SKM-1 treated with dmso at 0.1 percent for 144 hours (cell line): ENCODE measurements around the gene CD274.
"Not testable (repeated sequence)": the region's sequence is repeated elsewhere in the genome, so short reads cannot be mapped to it uniquely, and the experiment has no call there.

Experiments
- DNase-seq: peaks from one replicate; lab custom pipeline; 2025; ENCODE audit not compliant: unreplicated experiment; lab: John Stamatoyannopoulos, UW

The CD274 gene

GRCh38 chr9:5460157-5460556 is 9.8 kb downstream of the CD274 start:
- no peak for DNase-seq

- DNase-seq: not testable (repeated sequence)
These were observed 14.5 kb downstream of the CD274 start for GRCh38 chr9:5464831-5465330.

- DNase-seq: no peak
These were observed 15.7 kb downstream of the CD274 start for GRCh38 chr9:5466005-5466404.

DNA sequence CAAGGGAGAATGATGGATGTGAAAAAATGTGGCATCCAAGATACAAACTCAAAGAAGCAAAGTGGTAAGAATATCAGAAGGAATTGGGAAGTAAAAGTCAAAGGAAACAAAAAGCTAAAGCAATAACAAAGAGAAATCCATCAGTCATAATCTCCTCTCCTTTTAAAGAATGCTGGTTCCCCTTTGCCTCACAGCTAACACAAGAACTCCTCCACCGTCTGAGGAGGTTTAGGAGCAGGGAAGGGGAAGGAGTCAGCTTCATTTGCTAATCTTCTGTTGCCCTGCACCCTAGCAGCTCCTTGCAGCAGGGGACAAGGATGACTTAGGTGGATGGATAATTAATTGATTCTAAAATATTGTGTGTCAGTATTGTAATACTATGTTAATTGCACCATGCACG is 16.4 kb downstream of the CD274 start:
- no peak for DNase-seq

GRCh38 chr9:5468850-5469249 is 18.5 kb downstream of the CD274 start:
- no peak for DNase-seq

- no peak for DNase-seq
These were observed 19.8 kb downstream of the CD274 start for GRCh38 chr9:5470122-5470521.

DNA sequence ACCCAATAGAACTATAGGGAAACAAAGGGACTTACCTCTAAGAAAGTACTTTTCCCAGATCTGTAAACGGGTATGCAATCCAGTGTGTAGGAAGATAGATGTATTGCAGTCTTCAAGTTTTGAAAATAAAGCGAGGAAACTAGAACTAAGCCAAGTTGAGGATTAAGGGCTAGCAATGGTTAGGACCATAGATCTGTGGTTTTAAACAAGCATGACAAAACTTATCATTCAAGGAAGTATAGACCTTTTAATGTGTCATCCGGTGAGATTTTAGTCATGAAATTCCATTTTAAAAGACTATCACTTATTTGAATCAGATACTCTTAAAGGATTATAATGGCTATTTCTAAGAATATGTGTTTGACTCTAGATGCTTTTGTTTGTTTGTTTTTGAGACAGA is 20.5 kb downstream of the CD274 start:
- DNase-seq: no peak

DNA sequence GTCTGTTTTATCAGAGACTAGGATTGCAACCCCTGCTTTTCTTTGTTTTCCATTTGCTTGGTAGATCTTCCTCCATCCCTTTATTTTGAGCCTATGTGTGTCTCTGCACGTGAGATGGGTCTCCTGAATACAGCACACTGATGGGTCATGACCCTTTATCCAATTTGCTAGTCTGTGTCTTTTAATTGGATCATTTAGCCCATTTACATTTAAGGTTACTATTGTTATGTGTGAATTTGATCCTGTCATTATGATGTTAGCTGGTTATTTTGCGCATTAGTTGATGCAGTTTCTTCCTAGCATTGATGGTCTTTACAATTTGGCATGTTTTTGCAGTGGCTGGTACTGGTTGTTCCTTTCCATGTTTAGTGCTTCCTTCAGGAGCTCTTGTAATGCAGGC is 25.3 kb downstream of the CD274 start:
- DNase-seq: not testable (repeated sequence)

- DNase-seq: no peak
These were observed 27.9 kb downstream of the CD274 start for GRCh38 chr9:5478206-5478605.

- no peak for DNase-seq
These were observed 29.8 kb downstream of the CD274 start for GRCh38 chr9:5479994-5480694.

DNA sequence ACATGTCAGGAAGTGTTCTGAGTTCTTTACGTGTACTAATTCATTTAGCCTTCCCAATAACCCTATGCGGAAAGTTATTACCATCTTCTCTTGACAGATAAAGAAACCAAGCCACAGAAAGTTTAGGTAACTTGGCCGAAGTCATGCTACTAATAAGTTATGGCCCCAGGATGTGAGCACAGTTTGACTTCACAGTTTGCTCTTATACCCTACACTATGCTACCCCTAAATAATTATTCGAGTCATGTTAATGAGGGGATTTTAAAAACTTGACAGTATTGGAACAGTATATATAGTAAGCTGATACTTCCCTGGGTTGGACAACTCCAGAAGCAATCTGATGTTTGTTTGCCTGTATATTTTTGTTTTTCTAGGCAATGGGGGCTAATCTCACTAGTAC is 30.6 kb downstream of the CD274 start:
- no peak for DNase-seq

DNA sequence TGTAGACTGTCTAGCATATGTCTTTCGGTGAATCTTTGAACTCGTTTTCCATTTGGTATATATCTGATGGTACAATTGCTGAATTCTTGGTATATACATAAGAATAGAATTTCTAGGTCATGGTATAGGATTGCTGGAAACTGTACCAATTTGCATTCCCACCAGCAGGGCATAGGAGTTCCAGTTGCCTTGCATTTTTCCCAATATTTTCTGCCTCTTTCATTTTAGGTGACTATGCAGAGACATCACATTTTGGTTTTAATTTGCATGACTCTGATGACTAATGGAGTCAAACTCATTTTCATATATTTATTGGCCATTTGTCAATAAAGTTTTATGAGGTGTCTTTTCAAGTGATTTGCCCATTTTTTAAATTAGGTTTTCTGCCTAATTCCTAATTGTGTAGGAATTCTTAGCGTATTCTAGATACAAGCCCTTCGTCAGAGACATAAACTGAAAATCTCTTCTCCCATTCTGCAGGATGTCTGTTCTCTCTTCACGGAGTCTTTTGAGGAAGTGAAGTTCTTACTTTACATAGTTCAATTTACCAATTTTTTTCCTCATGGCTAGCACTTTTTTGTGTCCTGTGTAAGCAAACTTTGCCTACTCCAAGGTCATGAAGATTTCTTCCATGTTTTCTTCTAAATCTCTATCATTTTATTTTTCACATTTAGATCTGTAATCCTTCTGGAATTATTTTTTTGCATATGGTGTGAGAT is 31.1 kb downstream of the CD274 start:
- DNase-seq: no peak

GRCh38 chr9:5482194-5482593 is 31.9 kb downstream of the CD274 start:
- DNase-seq: no peak

DNA sequence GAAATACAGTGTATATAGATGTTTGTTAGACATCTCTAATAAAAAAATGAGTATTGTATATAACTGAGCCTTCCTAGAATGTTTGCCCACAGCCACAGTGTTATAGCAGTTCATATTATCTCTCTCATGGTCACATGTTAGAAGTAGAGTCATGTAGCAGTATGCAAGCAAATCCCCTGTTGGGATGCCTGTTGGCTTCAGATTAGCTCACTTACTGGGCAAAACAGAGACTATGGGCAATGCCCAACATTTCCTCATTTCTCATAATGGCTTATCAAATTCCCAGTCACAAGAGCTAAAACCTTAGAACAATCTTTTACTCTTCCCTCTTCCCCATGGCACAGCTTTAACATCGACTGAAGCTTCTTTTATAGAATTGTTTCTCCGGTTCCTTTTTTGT is 33.0 kb downstream of the CD274 start:
- DNase-seq: no peak

DNA sequence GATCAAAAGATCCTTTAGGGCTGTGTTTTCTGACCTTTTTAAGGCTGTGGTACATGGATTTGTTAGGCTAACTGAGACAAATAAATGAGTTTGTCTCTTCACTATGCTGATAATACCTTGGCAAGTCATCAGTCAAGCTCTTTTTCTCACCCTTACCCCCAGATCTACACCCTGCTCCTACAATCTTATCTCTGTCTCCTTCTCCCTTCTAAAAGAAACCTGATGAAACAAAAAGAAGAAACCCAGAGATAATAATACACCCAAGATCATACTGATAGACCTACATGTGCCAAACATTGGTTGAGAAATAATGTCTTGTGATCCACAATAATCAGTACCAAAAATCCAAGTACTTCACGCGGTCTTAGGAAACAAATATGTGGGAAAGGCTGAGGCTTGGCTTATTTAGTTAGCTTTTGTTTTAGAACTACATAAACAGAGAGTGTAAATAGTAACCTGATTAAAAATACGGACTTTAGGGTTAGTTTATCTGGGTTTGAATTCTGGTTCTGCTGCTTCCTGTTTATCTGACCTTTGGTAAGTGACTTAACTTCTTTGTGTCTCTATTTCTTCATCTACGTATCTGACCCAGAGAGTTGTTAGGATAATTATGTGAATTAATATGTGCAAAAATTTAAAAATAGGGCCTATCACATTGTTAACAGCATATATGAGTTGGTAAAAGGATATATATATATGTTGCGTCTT is 35.2 kb downstream of the CD274 start:
- DNase-seq: no peak

DNA sequence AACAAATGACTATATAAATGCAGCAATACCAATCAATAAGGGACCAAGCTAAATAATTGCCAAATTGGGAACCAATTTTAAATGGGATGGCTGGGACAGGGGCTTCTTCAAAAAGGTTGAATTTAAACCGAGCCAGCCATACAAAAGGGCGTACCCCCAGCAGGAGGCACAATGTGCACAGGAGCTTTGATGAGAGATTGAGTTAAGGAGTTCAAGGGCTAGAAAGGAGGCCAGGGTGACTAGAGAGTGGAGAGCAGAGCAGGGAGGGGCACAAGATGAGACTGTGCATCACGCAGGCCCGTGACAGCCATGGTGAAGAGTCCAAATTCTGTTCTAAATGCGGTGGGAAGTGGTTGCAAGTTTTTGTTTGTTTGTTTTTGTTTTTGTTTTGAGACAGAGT is 36.6 kb downstream of the CD274 start:
- DNase-seq: no peak

DNA sequence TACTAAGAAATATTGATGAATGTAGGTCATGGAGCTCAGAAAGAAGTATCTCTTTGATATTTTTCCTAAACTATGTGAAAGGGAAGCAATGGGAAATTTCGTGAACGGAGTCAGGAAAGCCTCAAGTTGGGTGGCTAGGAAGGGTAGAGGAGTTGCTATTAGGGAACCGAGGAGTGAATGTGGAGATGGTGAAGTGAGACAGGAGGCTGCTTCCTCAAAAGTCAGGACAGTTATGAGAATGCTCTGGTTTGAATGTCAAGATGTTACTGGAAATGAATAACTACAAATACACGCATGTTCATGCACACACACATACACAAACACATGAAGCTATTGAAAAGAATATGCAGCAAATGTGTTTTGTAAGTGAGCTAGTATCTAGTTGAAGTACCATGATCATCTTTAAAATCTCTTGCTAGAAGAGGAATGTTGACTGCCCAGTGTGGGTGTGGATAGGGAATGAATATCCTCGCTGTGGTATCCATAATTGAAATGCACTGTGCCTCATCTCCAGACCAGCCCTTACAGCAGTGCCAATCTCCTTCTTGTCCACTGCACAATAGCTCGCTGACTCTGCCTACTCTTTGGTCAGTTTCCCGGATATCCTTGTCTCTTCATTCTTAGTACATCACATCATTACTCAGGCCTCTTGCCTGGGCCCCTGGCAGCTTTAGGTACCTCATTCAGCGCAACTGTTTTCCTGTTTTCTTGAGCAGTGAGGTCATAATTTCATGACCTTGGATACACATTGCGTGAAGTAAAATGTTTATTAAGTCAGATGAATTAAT is 38.1 kb downstream of the CD274 start:
- DNase-seq: no peak

DNA sequence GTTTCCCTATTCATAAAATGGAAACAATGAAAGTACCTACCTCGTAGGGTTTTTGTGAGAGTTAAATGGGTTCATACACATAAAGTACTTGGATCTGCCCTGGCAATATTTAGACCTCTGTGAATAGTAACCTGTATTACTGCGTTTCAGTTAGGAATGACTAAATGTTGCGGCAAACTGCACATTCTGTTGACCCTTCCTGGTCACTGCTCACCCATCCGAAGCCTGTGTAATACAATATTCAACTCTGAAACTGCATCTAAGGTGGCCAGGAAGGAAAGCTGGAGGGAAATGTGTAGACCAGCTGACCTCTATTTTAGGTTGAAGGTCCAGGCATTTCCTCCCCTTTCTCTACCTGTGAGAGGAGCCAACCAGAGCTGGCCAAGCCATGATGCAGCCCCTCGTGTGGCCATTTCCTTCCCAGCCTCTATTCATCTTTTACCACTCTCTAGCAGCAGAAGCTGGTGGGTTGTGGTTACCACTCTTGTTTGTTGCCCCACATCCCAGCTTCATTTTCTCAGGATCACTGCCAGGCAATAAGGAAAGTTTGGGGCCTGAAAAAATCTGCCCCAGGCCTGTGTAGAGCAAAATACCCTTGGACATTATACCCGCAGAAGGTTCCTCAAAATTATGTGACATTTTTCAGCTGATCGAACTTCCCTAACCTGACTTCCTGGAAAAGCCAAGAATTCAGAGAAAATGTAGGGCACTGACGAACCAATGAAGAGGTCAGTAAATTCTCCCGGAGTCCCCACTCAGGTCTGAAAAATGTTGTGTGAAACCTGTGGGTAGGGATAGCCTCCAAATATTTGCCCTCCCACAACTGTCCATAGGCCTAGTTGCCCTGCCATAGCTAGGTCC is 39.5 kb downstream of the CD274 start:
- no peak for DNase-seq

DNA sequence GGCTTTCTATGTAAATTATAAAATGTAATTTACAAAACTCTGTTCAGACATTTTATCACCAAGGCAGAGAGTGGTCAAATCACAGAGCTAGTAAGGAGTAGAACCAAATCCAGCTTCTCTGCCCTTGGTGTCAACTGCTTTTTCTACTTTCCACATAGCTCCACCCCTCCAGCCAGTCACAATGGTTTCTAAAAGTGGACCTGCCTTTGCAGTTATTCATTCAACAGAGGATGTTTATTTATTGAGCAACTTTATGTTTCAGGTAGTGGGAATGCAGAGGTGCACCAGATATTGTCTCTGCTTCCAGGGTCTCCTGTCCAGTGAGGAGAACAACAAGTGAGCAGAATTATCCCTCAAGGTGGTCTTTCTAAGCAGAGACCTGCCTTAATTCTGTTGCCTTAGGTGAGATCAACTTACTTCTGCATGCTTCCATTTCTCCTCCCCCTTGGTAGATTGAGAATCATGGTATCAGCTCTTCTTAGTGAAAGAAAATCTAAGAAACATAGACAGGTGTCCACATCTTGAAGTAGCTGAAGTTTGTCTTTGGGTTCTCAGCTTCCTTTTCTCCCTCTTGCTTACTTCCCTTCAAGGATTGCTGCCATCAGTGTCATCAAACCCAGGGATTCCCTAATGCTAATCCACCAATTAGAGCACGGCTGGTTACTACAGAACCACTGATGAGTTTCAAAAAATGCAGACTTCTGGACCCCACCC is 42.8 kb downstream of the CD274 start:
- no peak for DNase-seq
